GM12801 (cell line): ENCODE measurements around the gene GPRASP2.

ENCODE experiments used
- TF ChIP-seq, protein P1 (sequence below): IDR thresholded peaks from one replicate; pipeline ENCODE4 v1.5.1; 2011; ENCODE audit warnings: control low read depth; ENCODE audit not compliant: insufficient read length; ENCODE audit errors: extremely low read depth

The GPRASP2 gene

DNA sequence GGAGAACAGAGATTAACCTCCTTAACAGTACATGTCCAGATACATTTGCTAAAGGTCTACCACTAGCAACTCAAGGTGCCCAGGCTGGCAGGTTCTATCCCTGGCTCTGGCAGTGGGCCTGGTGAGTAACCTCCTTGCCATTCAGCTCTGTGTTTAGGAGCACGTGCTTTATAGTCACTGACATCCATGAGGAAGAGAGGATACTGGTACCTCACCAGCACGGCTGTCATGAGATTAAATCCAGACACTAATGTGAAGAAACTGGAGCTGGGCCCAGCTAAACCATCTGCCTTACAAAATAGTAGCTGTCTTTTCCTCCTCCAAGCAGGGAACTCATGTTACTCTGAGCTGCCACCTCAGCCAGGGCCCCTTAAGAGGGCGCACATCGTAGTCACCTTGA is 53.6 kb downstream of the GPRASP2 start:
- TF ChIP-seq, protein P1, sequence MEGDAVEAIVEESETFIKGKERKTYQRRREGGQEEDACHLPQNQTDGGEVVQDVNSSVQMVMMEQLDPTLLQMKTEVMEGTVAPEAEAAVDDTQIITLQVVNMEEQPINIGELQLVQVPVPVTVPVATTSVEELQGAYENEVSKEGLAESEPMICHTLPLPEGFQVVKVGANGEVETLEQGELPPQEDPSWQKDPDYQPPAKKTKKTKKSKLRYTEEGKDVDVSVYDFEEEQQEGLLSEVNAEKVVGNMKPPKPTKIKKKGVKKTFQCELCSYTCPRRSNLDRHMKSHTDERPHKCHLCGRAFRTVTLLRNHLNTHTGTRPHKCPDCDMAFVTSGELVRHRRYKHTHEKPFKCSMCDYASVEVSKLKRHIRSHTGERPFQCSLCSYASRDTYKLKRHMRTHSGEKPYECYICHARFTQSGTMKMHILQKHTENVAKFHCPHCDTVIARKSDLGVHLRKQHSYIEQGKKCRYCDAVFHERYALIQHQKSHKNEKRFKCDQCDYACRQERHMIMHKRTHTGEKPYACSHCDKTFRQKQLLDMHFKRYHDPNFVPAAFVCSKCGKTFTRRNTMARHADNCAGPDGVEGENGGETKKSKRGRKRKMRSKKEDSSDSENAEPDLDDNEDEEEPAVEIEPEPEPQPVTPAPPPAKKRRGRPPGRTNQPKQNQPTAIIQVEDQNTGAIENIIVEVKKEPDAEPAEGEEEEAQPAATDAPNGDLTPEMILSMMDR = no peak

DNA sequence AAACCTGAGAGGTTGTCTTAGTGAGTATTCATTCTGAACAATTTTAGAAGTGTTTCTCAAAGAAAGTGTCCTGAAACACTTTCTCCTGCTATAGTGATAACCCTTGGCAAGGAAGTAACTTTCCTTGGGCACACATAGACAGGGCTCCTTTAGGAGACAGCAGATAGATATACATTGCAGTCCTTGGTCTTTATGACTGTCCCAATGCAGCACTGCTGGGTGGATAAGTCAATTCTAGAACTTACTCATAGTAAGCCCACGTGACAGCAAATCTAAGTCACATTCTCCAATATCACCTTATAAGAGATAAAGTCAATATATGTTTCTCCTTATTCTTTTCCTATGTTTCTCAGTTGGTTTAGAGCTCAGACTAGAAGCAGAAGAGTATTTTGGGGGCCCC is 55.0 kb downstream of the GPRASP2 start:
- TF ChIP-seq, protein P1 = no peak
